H9 (cell line): ENCODE data around the gene EBPL. TPM values are rescaled to one million over a fixed set of nuclear protein-coding genes. Genes with fewer than 3 reads are reported as not detected.

ENCODE experiments used
- DNase-seq: peaks from one replicate; pipeline ENCODE4 v3.0.0-alpha.2; 2017
- H2AFZ ChIP-seq: one replicate; pipeline ENCODE4 v1.6.1; 2013; ENCODE audit warnings: mild to moderate bottlenecking, low read length, control low read depth, moderate library complexity
- H2AK5ac ChIP-seq: 2 replicates; pipeline ENCODE4 v1.6.1; 2013; ENCODE audit warnings: low read length, control low read depth, mixed read lengths; ENCODE audit not compliant: insufficient read length
- H2BK120ac ChIP-seq: one replicate; pipeline ENCODE4 v1.6.1; 2013; ENCODE audit warnings: low read depth, mild to moderate bottlenecking, low read length, control low read depth, inconsistent platforms; ENCODE audit not compliant: poor library complexity, severe bottlenecking
- H2BK12ac ChIP-seq: 2 replicates; pipeline ENCODE4 v1.6.1; 2013; ENCODE audit warnings: low read length, control low read depth, mixed read lengths, low read depth; ENCODE audit not compliant: insufficient read length
- H2BK15ac ChIP-seq: 2 replicates; pipeline ENCODE4 v1.6.1; 2013; ENCODE audit warnings: low read depth, low read length, control low read depth
- H2BK20ac ChIP-seq: one replicate; pipeline ENCODE4 v1.6.1; 2013; ENCODE audit warnings: low read depth, mild to moderate bottlenecking, low read length, control low read depth, inconsistent platforms; ENCODE audit not compliant: poor library complexity, severe bottlenecking
- H2BK5ac ChIP-seq: 2 replicates; pipeline ENCODE4 v1.6.1; 2013; ENCODE audit warnings: low read length, control low read depth, mixed read lengths; ENCODE audit not compliant: insufficient read length
- H3K14ac ChIP-seq: 2 replicates; pipeline ENCODE4 v1.6.1; 2013; ENCODE audit warnings: low read length, control low read depth; ENCODE audit not compliant: insufficient read depth
- H3K18ac ChIP-seq: 2 replicates; pipeline ENCODE4 v1.6.1; 2013; ENCODE audit warnings: low read depth, mild to moderate bottlenecking, mixed read lengths, low read length, control low read depth; ENCODE audit not compliant: insufficient read length
- H3K23ac ChIP-seq: 2 replicates; pipeline ENCODE4 v1.6.1; 2013; ENCODE audit warnings: low read length, control low read depth, mixed read lengths, low read depth; ENCODE audit not compliant: insufficient read length
- H3K23me2 ChIP-seq: 2 replicates; pipeline ENCODE4 v1.6.1; 2013; ENCODE audit warnings: low read depth, mild to moderate bottlenecking, mixed read lengths, low read length, control low read depth; ENCODE audit not compliant: insufficient read length, poor library complexity, severe bottlenecking
- H3K27ac ChIP-seq: 2 replicates; pipeline ENCODE4 v1.5.1; 2013; ENCODE audit warnings: low read length, control low read depth, mixed read lengths, low read depth; ENCODE audit not compliant: insufficient read length
- H3K27me3 ChIP-seq: 2 replicates; pipeline ENCODE4 v1.6.1; 2013; ENCODE audit warnings: low read length, control low read depth, inconsistent platforms; ENCODE audit not compliant: insufficient read depth
- H3K4ac ChIP-seq: 2 replicates; pipeline ENCODE4 v1.6.1; 2013; ENCODE audit warnings: low read depth, mild to moderate bottlenecking, control low read depth, inconsistent platforms, low read length, moderate library complexity
- H3K4me1 ChIP-seq: 2 replicates; pipeline ENCODE4 v1.6.1; 2013; ENCODE audit warnings: low read length, control low read depth, inconsistent platforms; ENCODE audit not compliant: insufficient read depth
- H3K4me2 ChIP-seq: 2 replicates; pipeline ENCODE4 v1.6.1; 2013; ENCODE audit warnings: low read length, control low read depth, mixed read lengths; ENCODE audit not compliant: insufficient read length, insufficient read depth
- H3K56ac ChIP-seq: 2 replicates; pipeline ENCODE4 v1.6.1; 2013; ENCODE audit warnings: low read depth, mild to moderate bottlenecking, mixed read lengths, low read length, control low read depth; ENCODE audit not compliant: insufficient read length
- H3K79me1 ChIP-seq: 2 replicates; pipeline ENCODE4 v1.6.1; 2013; ENCODE audit warnings: low read depth, mild to moderate bottlenecking, moderate library complexity, low read length, control low read depth, inconsistent platforms; ENCODE audit not compliant: insufficient read depth, poor library complexity, severe bottlenecking
- H3K79me2 ChIP-seq: 2 replicates; pipeline ENCODE4 v1.6.1; 2013; ENCODE audit warnings: low read length, control low read depth, inconsistent platforms; ENCODE audit not compliant: insufficient read depth
- H3K9ac ChIP-seq: 2 replicates; pipeline ENCODE4 v1.6.1; 2013; ENCODE audit warnings: low read length, control low read depth, mixed read lengths; ENCODE audit not compliant: insufficient read length; ENCODE audit errors: extremely low read depth
- H3K9me3 ChIP-seq: one replicate; pipeline ENCODE4 v1.6.1; 2013; ENCODE audit warnings: low read depth, low read length, inconsistent platforms; ENCODE audit not compliant: control insufficient read depth
- H3T11ph ChIP-seq: one replicate; pipeline ENCODE4 v1.6.1; 2013; ENCODE audit warnings: mild to moderate bottlenecking, low read length, control low read depth, inconsistent platforms
- H4K20me1 ChIP-seq: one replicate; pipeline ENCODE4 v1.6.1; 2013; ENCODE audit not compliant: control insufficient read depth, insufficient read length, insufficient read depth
- H4K5ac ChIP-seq: 2 replicates; pipeline ENCODE4 v1.6.1; 2013; ENCODE audit warnings: low read depth, mild to moderate bottlenecking, mixed read lengths, low read length, control low read depth; ENCODE audit not compliant: insufficient read length
- H4K8ac ChIP-seq: replicated peaks from 2 replicates; pipeline ENCODE4 v1.6.1; 2013; ENCODE audit warnings: low read length, control low read depth, mixed read lengths, low read depth; ENCODE audit not compliant: insufficient read length
- H4K91ac ChIP-seq: 2 replicates; pipeline ENCODE4 v1.6.1; 2013; ENCODE audit warnings: low read depth, mild to moderate bottlenecking, moderate library complexity, mixed read lengths, low read length, control low read depth; ENCODE audit not compliant: insufficient read length
- H3K27ac Mint-ChIP-seq, 3 experiments: 2 replicates in 2 of 3; 3 replicates in 1 of 3; pipeline ENCODE4 v1.8.0; 2020 to 2021; ENCODE audit warnings: mixed read lengths in 3 of 3, mild to moderate bottlenecking in 1 of 3, moderate library complexity in 1 of 3
- H3K27me3 Mint-ChIP-seq: 2 replicates; pipeline ENCODE4 v1.8.0; 2021; ENCODE audit warnings: low read depth, mild to moderate bottlenecking, moderate library complexity, mixed read lengths
- H3K36me3 Mint-ChIP-seq, 3 experiments: 2 replicates in 2 of 3; 3 replicates in 1 of 3; pipeline ENCODE4 v1.8.0; 2020 to 2021; ENCODE audit warnings: low read depth in 3 of 3, mixed read lengths in 3 of 3; ENCODE audit not compliant: insufficient read depth in 1 of 3
- H3K4me1 Mint-ChIP-seq, 2 experiments: 2 replicates each; pipeline ENCODE4 v1.8.0; 2020; ENCODE audit warnings: mixed read lengths in 2 of 2
- H3K4me3 Mint-ChIP-seq, 2 experiments: 2 replicates in 1 of 2; 3 replicates in 1 of 2; pipeline ENCODE4 v1.8.0; 2020 to 2021; ENCODE audit warnings: mild to moderate bottlenecking in 2 of 2, mixed read lengths in 2 of 2, moderate library complexity in 1 of 2
- H3K9me3 Mint-ChIP-seq, 2 experiments: 2 replicates in 1 of 2; 3 replicates in 1 of 2; pipeline ENCODE4 v1.8.0; 2020; ENCODE audit warnings: mild to moderate bottlenecking in 2 of 2, mixed read lengths in 2 of 2, moderate library complexity in 1 of 2
- WGBS: extraction: QIAGEN DNeasy Blood & Tissue Kit; methylation state at CpG from one replicate; pipeline ENCODE4 v1.1.7; 2013; ENCODE audit warnings: missing lambda C conversion rate, low lambda C conversion rate, mixed read lengths; ENCODE audit not compliant: insufficient read length; ENCODE audit errors: extremely low coverage; 5-methylcytosine and 5-hydroxymethylcytosine counted together
- total RNA-seq: library from RNA; stranded (reverse); gene quantifications from 2 replicates; pipeline ENCODE4 v1.2.1, GENCODE V29; 2021
- TF ChIP-seq, protein P1 (sequence below): fragments of 200-600 bp; sonication (generic); conservative IDR thresholded peaks from 3 replicates; pipeline ENCODE4 v1.8.0; 2021; ENCODE audit warnings: antibody characterized with exemption, mild to moderate bottlenecking

Gene EBPL
- total RNA-seq, 1 experiment from 2014 or later: 65.9 TPM

DNA sequence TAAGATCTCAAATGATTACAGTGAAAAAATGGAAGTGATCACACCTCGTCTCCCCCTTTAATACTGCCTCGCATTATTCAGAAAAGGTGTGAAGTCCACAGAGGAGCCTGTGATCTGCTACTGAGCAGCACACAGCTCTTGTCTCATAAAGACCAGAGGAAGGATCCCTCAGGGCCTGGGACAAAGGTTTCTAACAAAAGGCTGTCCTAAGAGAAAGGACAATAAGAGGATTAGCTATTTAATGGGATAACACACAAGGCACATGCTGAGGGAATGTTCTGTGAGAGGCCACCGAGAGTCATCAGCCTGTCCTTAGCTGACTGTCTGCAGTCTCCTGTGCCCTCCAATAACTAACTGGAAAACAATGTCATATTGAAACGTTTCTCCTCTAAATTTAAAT, 26.7 kb downstream of the EBPL start:
- Histone ChIP-seq H3K18ac (no peak overlapping the region), H4K20me1 (no peaks in the 10 kb centered on the region), H2BK12ac (no peak overlapping the region), H3K9me3 (no peaks in the 10 kb centered on the region), H3K4me1 (no peaks in the 10 kb centered on the region), H3K9ac (no peak overlapping the region), H2AK5ac (no peak overlapping the region), H3K23me2 (no peaks in the 10 kb centered on the region), H3K4me2 (no peak overlapping the region), H3T11ph (no peak overlapping the region), H4K91ac (no peak overlapping the region), H3K79me1 (no peaks in the 10 kb centered on the region), H4K5ac (no peak overlapping the region), H3K14ac (no peak overlapping the region), H2BK15ac (no peak overlapping the region), H2AFZ (no peak overlapping the region), H2BK20ac (no peak overlapping the region), H2BK5ac (no peak overlapping the region), H3K79me2 (no peaks in the 10 kb centered on the region), H3K23ac (no peak overlapping the region), H4K8ac (no peak overlapping the region), H3K56ac (no peak overlapping the region), H3K27me3 (no peaks in the 10 kb centered on the region), H2BK120ac (no peak overlapping the region), H3K27ac (no peak overlapping the region), H3K4ac (no peak overlapping the region)
- Mint-ChIP-seq H3K4me3 (no peak overlapping the region), H3K27me3 (no peaks in the 10 kb centered on the region; the same call in 1 of the 2 replicates), H3K4me1 (peaks cover 5 to 8% of the 10 kb centered on the region in 2 experiments), H3K9me3 (no peaks in the 10 kb centered on the region; a peak in 1 of 5 replicates), H3K36me3 (peaks cover 57 to 68% (median 59%) of the 10 kb centered on the region in 3 experiments), H3K27ac (no peak overlapping the region)
- no peak for DNase-seq
- no CpG with 5 or more reads among the region's 4 CpGs for WGBS
- TF ChIP-seq, protein P1, sequence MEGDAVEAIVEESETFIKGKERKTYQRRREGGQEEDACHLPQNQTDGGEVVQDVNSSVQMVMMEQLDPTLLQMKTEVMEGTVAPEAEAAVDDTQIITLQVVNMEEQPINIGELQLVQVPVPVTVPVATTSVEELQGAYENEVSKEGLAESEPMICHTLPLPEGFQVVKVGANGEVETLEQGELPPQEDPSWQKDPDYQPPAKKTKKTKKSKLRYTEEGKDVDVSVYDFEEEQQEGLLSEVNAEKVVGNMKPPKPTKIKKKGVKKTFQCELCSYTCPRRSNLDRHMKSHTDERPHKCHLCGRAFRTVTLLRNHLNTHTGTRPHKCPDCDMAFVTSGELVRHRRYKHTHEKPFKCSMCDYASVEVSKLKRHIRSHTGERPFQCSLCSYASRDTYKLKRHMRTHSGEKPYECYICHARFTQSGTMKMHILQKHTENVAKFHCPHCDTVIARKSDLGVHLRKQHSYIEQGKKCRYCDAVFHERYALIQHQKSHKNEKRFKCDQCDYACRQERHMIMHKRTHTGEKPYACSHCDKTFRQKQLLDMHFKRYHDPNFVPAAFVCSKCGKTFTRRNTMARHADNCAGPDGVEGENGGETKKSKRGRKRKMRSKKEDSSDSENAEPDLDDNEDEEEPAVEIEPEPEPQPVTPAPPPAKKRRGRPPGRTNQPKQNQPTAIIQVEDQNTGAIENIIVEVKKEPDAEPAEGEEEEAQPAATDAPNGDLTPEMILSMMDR: no peak
